Measurements from ENCODE around the gene NFATC2IP.

- TF ChIP-seq CTCF (IDR thresholded peaks at IDR 0.05) (no peak), POLR2A (IDR thresholded peaks at IDR 0.05) (no peak)
Observed at GRCh38 chr16:29011112-29011511, 60.4 kb downstream of the NFATC2IP start.

Data from uterus (tissue), 2 donors.